ENCODE data around the gene PKD1. TPM values are rescaled to one million over a fixed set of nuclear protein-coding genes. Genes with fewer than 3 reads are reported as not detected.

PKD1 gene
- total RNA-seq, 1 experiment from 2014 or later: 137 TPM

DNA sequence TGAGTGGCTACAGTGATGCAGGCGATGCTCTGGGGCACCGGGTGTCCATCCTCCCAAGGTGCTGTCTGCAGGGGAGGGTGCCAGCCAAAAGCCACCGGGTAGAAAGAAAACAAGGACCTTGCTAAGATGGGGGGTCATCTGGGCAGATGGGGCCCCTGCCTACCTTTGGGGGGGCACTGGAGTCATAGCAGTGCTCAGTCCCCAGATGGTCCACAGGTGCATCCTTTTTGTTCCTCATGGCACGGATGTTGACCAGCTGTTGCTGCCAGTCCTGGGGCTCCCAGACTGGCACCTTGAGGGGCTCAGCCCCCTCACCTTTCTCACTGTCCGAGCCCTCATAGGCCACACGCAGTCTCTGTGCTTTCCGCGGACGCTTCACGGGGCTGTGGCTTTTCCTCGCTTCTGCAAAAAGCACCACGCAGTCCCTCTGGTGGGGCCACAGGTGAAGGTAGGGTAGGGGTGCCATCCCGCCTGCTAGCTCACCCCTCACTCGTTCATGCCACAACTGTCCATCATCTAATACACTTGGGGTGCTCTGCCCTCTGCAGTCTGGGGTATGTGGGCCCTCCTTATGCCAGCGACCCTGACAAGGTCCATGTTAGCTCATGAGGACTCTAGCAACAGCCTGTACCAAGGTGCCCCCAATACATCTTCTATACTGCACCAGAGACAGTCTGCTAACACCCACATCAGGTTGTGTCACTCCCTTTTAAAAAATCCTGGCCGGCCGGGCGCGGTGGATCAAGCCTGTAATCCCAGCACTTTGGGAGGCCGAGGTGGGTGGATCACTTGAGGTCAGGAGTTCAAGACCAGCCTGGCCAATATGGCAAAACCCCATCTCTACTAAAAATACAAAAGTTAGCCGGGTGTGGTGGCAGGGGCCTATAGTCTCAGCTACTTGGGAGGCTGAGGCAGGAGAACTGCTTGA is 89.5 kb downstream of the PKD1 start:
- ChIA-PET RAD21 (ENCODE audit: low non-redundant PET in 1 of 2, low total read pairs in 2 of 2, uncharacterized antibody in 2 of 2, unreplicated experiment in 2 of 2) (no interaction called here), CTCF (interaction anchor here (1.2 to 1.8 kb wide), 2 partner anchors 23 to 94 kb away, joined by 3 to 12 read pairs; no protein-coding TSS in a partner anchor), POLR2A (interaction anchor here (0.5 kb wide), 1 partner anchor 95 kb away, joined by 3 read pairs; no protein-coding TSS in a partner anchor)
- H3K79me2 ChIP-seq (ENCODE audit: insufficient read depth, low read length): peaks cover 11% of the 10 kb centered on the region; the same call in 1 of the 2 replicates
- peaks cover 10 to 47% of the 10 kb centered on the region in 2 experiments; a peak in 3 of 4 replicates for H3K4me1 ChIP-seq (ENCODE audit: control insufficient read depth in 1 of 2, insufficient read depth in 2 of 2, low read length in 2 of 2)
- ATAC-seq (no peak), DNase-seq (ENCODE audit: low read depth, low spot score) (no peak)
- H3K9ac ChIP-seq (ENCODE audit: low read length): peak overlapping the region; percentile 77
- intact Hi-C loops (cut with micrococcal nuclease): loop anchor here (5.0 kb wide), 1 partner anchor 96 kb away; no protein-coding TSS in a partner anchor
- no peaks in the 10 kb centered on the region for H3K27me3 ChIP-seq (ENCODE audit: insufficient read depth, low read length)
- H3K36me3 ChIP-seq (ENCODE audit: control insufficient read depth in 1 of 2, insufficient read depth in 2 of 2, low read length in 2 of 2): peaks cover 0 to 3% of the 10 kb centered on the region in 2 experiments; a peak in 1 of 4 replicates
- H3K9me3 ChIP-seq (ENCODE audit: control insufficient read depth in 1 of 2, insufficient read depth in 1 of 2, low read depth in 1 of 2, low read length in 2 of 2): no peaks in the 10 kb centered on the region
- no peaks in the 10 kb centered on the region for H3K9me2 ChIP-seq (ENCODE audit: insufficient read depth)
- H3K4me2 ChIP-seq (ENCODE audit: low read length): peak overlapping the region; percentile 82
- H3K4me3 ChIP-seq (replicated peaks in 1 of 2; ENCODE audit: low read depth in 1 of 2, low read length in 2 of 2): peak overlapping the region; percentile 64 to 88
- H4K20me1 ChIP-seq (ENCODE audit: insufficient read depth): no peaks in the 10 kb centered on the region
- no TSS peak for BruUV-seq (replicated peaks)
- peak overlapping the region; percentile 71 for H3K27ac ChIP-seq (ENCODE audit: low read depth, low read length)
- no peak overlapping the region for H2AFZ ChIP-seq (ENCODE audit: low read depth, low read length, poor library complexity, severe bottlenecking)
- TF ChIP-seq CEBPB (IDR thresholded peaks at IDR 0.05; ENCODE audit: low read depth) (no peak), FOSL1 (IDR thresholded peaks at IDR 0.05; ENCODE audit: low read depth) (no peak), CBX3 (IDR thresholded peaks at IDR 0.05; ENCODE audit: low read depth) (no peak), POLR2AphosphoS5 (IDR thresholded peaks at IDR 0.05; ENCODE audit: low read depth, low read length) (no peak), EZH2 (IDR thresholded peaks at IDR 0.05) (no peak), EZH2phosphoT487 (IDR thresholded peaks at IDR 0.05; ENCODE audit: borderline replicate concordance) (no peak), JUND (IDR thresholded peaks at IDR 0.05) (no peak), EGR1 (IDR thresholded peaks at IDR 0.05; ENCODE audit: low read depth) (no peak), RAD21 (IDR thresholded peaks at IDR 0.05; ENCODE audit: low read depth) (no peak), TCF7L2 (IDR thresholded peaks at IDR 0.05; ENCODE audit: borderline replicate concordance, extremely low read depth, insufficient read depth, insufficient read length) (no peak), ELF1 (IDR thresholded peaks at IDR 0.05; ENCODE audit: borderline replicate concordance, low read depth) (no peak), POLR2A (IDR thresholded peaks at IDR 0.05; ENCODE audit: borderline replicate concordance, extremely low read depth, insufficient read depth, insufficient read length) (no peak), ZFX (IDR thresholded peaks at IDR 0.05) (no peak)
- TF ChIP-seq, protein P1, sequence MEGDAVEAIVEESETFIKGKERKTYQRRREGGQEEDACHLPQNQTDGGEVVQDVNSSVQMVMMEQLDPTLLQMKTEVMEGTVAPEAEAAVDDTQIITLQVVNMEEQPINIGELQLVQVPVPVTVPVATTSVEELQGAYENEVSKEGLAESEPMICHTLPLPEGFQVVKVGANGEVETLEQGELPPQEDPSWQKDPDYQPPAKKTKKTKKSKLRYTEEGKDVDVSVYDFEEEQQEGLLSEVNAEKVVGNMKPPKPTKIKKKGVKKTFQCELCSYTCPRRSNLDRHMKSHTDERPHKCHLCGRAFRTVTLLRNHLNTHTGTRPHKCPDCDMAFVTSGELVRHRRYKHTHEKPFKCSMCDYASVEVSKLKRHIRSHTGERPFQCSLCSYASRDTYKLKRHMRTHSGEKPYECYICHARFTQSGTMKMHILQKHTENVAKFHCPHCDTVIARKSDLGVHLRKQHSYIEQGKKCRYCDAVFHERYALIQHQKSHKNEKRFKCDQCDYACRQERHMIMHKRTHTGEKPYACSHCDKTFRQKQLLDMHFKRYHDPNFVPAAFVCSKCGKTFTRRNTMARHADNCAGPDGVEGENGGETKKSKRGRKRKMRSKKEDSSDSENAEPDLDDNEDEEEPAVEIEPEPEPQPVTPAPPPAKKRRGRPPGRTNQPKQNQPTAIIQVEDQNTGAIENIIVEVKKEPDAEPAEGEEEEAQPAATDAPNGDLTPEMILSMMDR (IDR thresholded peaks at IDR 0.05 in 2 of 3, conservative IDR thresholded peaks at IDR 0.05 in 1 of 3; ENCODE audit: borderline replicate concordance in 1 of 3, insufficient read depth in 1 of 3, low read depth in 2 of 3, low read length in 2 of 3): no peak
- TF ChIP-seq, protein P2, sequence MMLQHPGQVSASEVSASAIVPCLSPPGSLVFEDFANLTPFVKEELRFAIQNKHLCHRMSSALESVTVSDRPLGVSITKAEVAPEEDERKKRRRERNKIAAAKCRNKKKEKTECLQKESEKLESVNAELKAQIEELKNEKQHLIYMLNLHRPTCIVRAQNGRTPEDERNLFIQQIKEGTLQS (IDR thresholded peaks at IDR 0.05): no peak
- TF ChIP-seq, protein P3, sequence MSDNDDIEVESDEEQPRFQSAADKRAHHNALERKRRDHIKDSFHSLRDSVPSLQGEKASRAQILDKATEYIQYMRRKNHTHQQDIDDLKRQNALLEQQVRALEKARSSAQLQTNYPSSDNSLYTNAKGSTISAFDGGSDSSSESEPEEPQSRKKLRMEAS (IDR thresholded peaks at IDR 0.05): no peak
- TF ChIP-seq, protein P4, sequence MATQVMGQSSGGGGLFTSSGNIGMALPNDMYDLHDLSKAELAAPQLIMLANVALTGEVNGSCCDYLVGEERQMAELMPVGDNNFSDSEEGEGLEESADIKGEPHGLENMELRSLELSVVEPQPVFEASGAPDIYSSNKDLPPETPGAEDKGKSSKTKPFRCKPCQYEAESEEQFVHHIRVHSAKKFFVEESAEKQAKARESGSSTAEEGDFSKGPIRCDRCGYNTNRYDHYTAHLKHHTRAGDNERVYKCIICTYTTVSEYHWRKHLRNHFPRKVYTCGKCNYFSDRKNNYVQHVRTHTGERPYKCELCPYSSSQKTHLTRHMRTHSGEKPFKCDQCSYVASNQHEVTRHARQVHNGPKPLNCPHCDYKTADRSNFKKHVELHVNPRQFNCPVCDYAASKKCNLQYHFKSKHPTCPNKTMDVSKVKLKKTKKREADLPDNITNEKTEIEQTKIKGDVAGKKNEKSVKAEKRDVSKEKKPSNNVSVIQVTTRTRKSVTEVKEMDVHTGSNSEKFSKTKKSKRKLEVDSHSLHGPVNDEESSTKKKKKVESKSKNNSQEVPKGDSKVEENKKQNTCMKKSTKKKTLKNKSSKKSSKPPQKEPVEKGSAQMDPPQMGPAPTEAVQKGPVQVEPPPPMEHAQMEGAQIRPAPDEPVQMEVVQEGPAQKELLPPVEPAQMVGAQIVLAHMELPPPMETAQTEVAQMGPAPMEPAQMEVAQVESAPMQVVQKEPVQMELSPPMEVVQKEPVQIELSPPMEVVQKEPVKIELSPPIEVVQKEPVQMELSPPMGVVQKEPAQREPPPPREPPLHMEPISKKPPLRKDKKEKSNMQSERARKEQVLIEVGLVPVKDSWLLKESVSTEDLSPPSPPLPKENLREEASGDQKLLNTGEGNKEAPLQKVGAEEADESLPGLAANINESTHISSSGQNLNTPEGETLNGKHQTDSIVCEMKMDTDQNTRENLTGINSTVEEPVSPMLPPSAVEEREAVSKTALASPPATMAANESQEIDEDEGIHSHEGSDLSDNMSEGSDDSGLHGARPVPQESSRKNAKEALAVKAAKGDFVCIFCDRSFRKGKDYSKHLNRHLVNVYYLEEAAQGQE (IDR thresholded peaks at IDR 0.05; ENCODE audit: low read depth): no peak
- TF ChIP-seq, protein P5, sequence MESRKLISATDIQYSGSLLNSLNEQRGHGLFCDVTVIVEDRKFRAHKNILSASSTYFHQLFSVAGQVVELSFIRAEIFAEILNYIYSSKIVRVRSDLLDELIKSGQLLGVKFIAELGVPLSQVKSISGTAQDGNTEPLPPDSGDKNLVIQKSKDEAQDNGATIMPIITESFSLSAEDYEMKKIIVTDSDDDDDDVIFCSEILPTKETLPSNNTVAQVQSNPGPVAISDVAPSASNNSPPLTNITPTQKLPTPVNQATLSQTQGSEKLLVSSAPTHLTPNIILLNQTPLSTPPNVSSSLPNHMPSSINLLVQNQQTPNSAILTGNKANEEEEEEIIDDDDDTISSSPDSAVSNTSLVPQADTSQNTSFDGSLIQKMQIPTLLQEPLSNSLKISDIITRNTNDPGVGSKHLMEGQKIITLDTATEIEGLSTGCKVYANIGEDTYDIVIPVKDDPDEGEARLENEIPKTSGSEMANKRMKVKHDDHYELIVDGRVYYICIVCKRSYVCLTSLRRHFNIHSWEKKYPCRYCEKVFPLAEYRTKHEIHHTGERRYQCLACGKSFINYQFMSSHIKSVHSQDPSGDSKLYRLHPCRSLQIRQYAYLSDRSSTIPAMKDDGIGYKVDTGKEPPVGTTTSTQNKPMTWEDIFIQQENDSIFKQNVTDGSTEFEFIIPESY (IDR thresholded peaks at IDR 0.05; ENCODE audit: extremely low read depth, insufficient replicate concordance, low read length): no peak

Data from HCT116 (cell line).